ENCODE measurements around the gene CD58.
A peak's percentile ranks its signal among the peaks of the same experiment; 100 is the strongest.
"Not testable (repeated sequence)": the region's sequence is repeated elsewhere in the genome, so short reads cannot be mapped to it uniquely, and the experiment has no call there.

CD58 gene

GRCh38 chr1:116591951-116592605 lies 21.3 kb upstream of the CD58 start:
- DNase-seq: not testable (repeated sequence)

- not testable (repeated sequence) for DNase-seq
These were observed 20.5 kb upstream of the CD58 start for GRCh38 chr1:116591006-116591950.

- not testable (repeated sequence) for DNase-seq
These were observed 19.7 kb upstream of the CD58 start for GRCh38 chr1:116590359-116591005.

GRCh38 chr1:116589101-116589735 lies 18.4 kb upstream of the CD58 start:
- DNase-seq: not testable (repeated sequence)

GRCh38 chr1:116587501-116588227 lies 16.8 kb upstream of the CD58 start:
- no peak for DNase-seq

- DNase-seq: peak; percentile 17
These were observed 15.9 kb upstream of the CD58 start for GRCh38 chr1:116586741-116587143.

- no peak for DNase-seq
These were observed 15.1 kb upstream of the CD58 start for GRCh38 chr1:116585886-116586285.

GRCh38 chr1:116581323-116581885 lies 10.6 kb upstream of the CD58 start:
- DNase-seq: no peak

GRCh38 chr1:116580446-116581322 lies 9.9 kb upstream of the CD58 start:
- DNase-seq: no peak

GRCh38 chr1:116579259-116579875 lies 8.5 kb upstream of the CD58 start:
- no peak for DNase-seq

GRCh38 chr1:116578581-116578980 lies 7.8 kb upstream of the CD58 start:
- no peak for DNase-seq

- no peak for DNase-seq
These were observed 7.0 kb upstream of the CD58 start for GRCh38 chr1:116577759-116578314.

- DNase-seq: peak; percentile 57
These were observed 3.9 kb upstream of the CD58 start for GRCh38 chr1:116574581-116575291.

GRCh38 chr1:116573431-116574095 lies 2.7 kb upstream of the CD58 start:
- no peak for DNase-seq

- no peak for DNase-seq
These were observed 2.1 kb upstream of the CD58 start for GRCh38 chr1:116572771-116573430.

- DNase-seq: no peak
These were observed 1.3 kb upstream of the CD58 start for GRCh38 chr1:116572099-116572498.

- DNase-seq: no peak
These were observed 541 bp upstream of the CD58 start for GRCh38 chr1:116571215-116571919.

All from NCI-H2107 (cell line).